Spleen (tissue), 11 donors: ENCODE data around the gene KCNMB2. TPM values are rescaled to one million over a fixed set of nuclear protein-coding genes. Genes with fewer than 3 reads are reported as not detected.

ENCODE experiments used
- DNase-seq: peaks from one replicate; pipeline ENCODE4 v3.0.0-alpha.2; 2020
- H3K27ac ChIP-seq, 8 donors: fragments of 200-600 bp; sonication (generic) in 7 of 8; 1 replicate in 4 of 8; 2 replicates in 4 of 8; pipeline versions ENCODE4 v1.5.0 to v1.8.0; 2016 to 2021; ENCODE audit warnings: inconsistent platforms in 4 of 8, mild to moderate bottlenecking in 4 of 8, moderate library complexity in 1 of 8
- H3K27me3 ChIP-seq, 7 donors: fragments of 200-600 bp; sonication (generic) in 6 of 7; replicated peaks in 1 of 7; 1 replicate in 4 of 7; 2 replicates in 3 of 7; pipeline versions ENCODE4 v1.5.0 to v1.8.0; 2016 to 2021; ENCODE audit warnings: inconsistent platforms in 3 of 7, mild to moderate bottlenecking in 1 of 7
- H3K36me3 ChIP-seq, 6 donors: fragments of 200-600 bp; sonication (generic) in 5 of 6; 1 replicate in 4 of 6; 2 replicates in 2 of 6; pipeline versions ENCODE4 v1.5.0 to v1.8.0; 2016 to 2021; ENCODE audit warnings: inconsistent platforms in 2 of 6
- H3K4me1 ChIP-seq, 6 donors: fragments of 200-600 bp; sonication (generic) in 5 of 6; 1 replicate in 3 of 6; 2 replicates in 3 of 6; pipeline versions ENCODE4 v1.5.0 to v1.8.0; 2016 to 2021; ENCODE audit warnings: inconsistent platforms in 3 of 6
- H3K4me3 ChIP-seq, 8 donors: fragments of 200-600 bp; sonication (generic) in 7 of 8; 1 replicate in 4 of 8; 2 replicates in 4 of 8; pipeline versions ENCODE4 v1.5.0 to v1.8.0; 2016 to 2021; ENCODE audit warnings: inconsistent platforms in 4 of 8, mild to moderate bottlenecking in 4 of 8, moderate library complexity in 2 of 8
- H3K9me3 ChIP-seq, 8 donors: fragments of 200-600 bp; sonication (generic) in 7 of 8; 1 replicate in 4 of 8; 2 replicates in 4 of 8; pipeline versions ENCODE4 v1.5.0 to v1.8.0; 2016 to 2021; ENCODE audit warnings: inconsistent platforms in 4 of 8
- POLR2A ChIP-seq, 3 donors: fragments of 450-650 bp; IDR thresholded peaks; one replicate each; pipeline ENCODE4 v1.5.1; 2017; ENCODE audit warnings: antibody characterized with exemption in 3 of 3, mild to moderate bottlenecking in 1 of 3
- POLR2AphosphoS5 ChIP-seq, 3 donors: sonication (generic); formaldehyde crosslinking; IDR thresholded peaks; one replicate each; pipeline ENCODE4 v1.5.1; 2017; ENCODE audit warnings: antibody characterized with exemption in 3 of 3
- WGBS, 5 donors: extraction: QIAGEN DNeasy Blood & Tissue Kit in 3 of 5; methylation state at CpG; one replicate each; pipeline versions ENCODE4 v1.1.5 to v1.1.7; 2013 to 2018; 5-methylcytosine and 5-hydroxymethylcytosine counted together
- intact Hi-C: fragments of 100-400 bp; cut with DNase I; formaldehyde crosslinking; loops from one replicate; pipeline ENCODE4 v1.15.0; 2023; ENCODE audit warnings: low total_unique reads
- polyA plus RNA-seq, 3 donors: library from polyadenylated mRNA; stranded (reverse); fragments of 200-250 nt; gene quantifications; one replicate each; pipeline ENCODE4 v1.2.1, GENCODE V29; 2013
- total RNA-seq, 7 donors: library from RNA; depleted of rRNA in 3 of 7; stranded (reverse); fragments of >200 nt in 3 of 7; fragmentation: NEBNext Ultra II Directional in 4 of 7; extraction: Animal tissue kit (Norgen Biotek cat#: 25700) in 4 of 7; gene quantifications; one replicate each; pipeline versions ENCODE4 v1.1.0 to v1.2.1, GENCODE V29; 2016 to 2021
- TF ChIP-seq, protein P1 (sequence below), 11 experiments: fragments of 200-600 bp in 7 of 11; fragments of 450-650 bp in 4 of 11; sonication (generic) in 4 of 11; IDR thresholded peaks in 8 of 11; conservative IDR thresholded peaks in 3 of 11; 1 replicate in 7 of 11; 2 replicates in 4 of 11; pipeline versions ENCODE4 v1.4.0 to v1.8.0; 2016 to 2021; ENCODE audit warnings: antibody characterized with exemption in 11 of 11, inconsistent platforms in 4 of 11, mild to moderate bottlenecking in 1 of 11
- donor health status: healthy with polysubstance abuse.
- donor health status: DM: no; HTN: no; CAD: no; lungs with moderate emphysema.
- donor health status: DM: no; HTN: no; CAD: no.
- donor health status: Bipolar disorder and iron deficiency.
- donor health status: healthy.
- donor health status: DM: no; HTN: no; CAD: no.
- donor health status: DM: yes; HTN: yes; CAD: no.

The KCNMB2 gene
- total and polyA plus RNA-seq, 10 donors = 0.03 to 0.70 (median 0.66) TPM; not detected in 5

- Histone ChIP-seq H3K9me3 (peaks cover 0 to 4% (median 0%) of the 10 kb centered on the region in 8 donors), H3K36me3 (no peaks in the 10 kb centered on the region), H3K27me3 (no peaks in the 10 kb centered on the region), H3K4me1 (no peaks in the 10 kb centered on the region), H3K27ac (no peak overlapping the region), H3K4me3 (no peak overlapping the region)
- no peak for TF ChIP-seq POLR2AphosphoS5 (IDR thresholded peaks at IDR 0.05)
- no peak for TF ChIP-seq POLR2A (IDR thresholded peaks at IDR 0.05)
- TF ChIP-seq, protein P1, sequence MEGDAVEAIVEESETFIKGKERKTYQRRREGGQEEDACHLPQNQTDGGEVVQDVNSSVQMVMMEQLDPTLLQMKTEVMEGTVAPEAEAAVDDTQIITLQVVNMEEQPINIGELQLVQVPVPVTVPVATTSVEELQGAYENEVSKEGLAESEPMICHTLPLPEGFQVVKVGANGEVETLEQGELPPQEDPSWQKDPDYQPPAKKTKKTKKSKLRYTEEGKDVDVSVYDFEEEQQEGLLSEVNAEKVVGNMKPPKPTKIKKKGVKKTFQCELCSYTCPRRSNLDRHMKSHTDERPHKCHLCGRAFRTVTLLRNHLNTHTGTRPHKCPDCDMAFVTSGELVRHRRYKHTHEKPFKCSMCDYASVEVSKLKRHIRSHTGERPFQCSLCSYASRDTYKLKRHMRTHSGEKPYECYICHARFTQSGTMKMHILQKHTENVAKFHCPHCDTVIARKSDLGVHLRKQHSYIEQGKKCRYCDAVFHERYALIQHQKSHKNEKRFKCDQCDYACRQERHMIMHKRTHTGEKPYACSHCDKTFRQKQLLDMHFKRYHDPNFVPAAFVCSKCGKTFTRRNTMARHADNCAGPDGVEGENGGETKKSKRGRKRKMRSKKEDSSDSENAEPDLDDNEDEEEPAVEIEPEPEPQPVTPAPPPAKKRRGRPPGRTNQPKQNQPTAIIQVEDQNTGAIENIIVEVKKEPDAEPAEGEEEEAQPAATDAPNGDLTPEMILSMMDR (IDR thresholded peaks at IDR 0.05 in 8 of 11, conservative IDR thresholded peaks at IDR 0.05 in 3 of 11) = no peak
- intact Hi-C loops = no loop called here
- DNase-seq = no peak
- whole genome bisulfite sequencing, 5 donors = 59 to 76% (median 70%) methylated on average over 2 of the region's 2 CpGs
Observed at GRCh38 chr3:178677961-178678360, 141.7 kb downstream of the KCNMB2 start.

- TF ChIP-seq POLR2A (IDR thresholded peaks at IDR 0.05) = no peak
- TF ChIP-seq, protein P1 (IDR thresholded peaks at IDR 0.05 in 8 of 11, conservative IDR thresholded peaks at IDR 0.05 in 3 of 11) = no peak
- TF ChIP-seq POLR2AphosphoS5 (IDR thresholded peaks at IDR 0.05) = no peak
- Histone ChIP-seq H3K27me3 (no peaks in the 10 kb centered on the region), H3K9me3 (peaks cover 0 to 11% (median 3%) of the 10 kb centered on the region in 8 donors), H3K36me3 (no peaks in the 10 kb centered on the region), H3K4me3 (no peak overlapping the region), H3K27ac (no peak overlapping the region), H3K4me1 (no peaks in the 10 kb centered on the region)
- 36 to 55% (median 51%) methylated on average over 3 of the region's 3 CpGs for WGBS, 5 donors
- no peak for DNase-seq
- intact Hi-C loops = no loop called here
Observed at GRCh38 chr3:178680037-178680436, 143.8 kb downstream of the KCNMB2 start.

GRCh38 chr3:178680489-178680888 lies 144.3 kb downstream of the KCNMB2 start:
- Histone ChIP-seq H3K9me3 (peaks cover 0 to 11% (median 3%) of the 10 kb centered on the region in 8 donors), H3K4me3 (no peak overlapping the region), H3K36me3 (no peaks in the 10 kb centered on the region), H3K4me1 (no peaks in the 10 kb centered on the region), H3K27me3 (no peaks in the 10 kb centered on the region), H3K27ac (no peak overlapping the region)
- intact Hi-C loops = no loop called here
- 69 to 91% (median 77%) methylated on average over 2 of the region's 2 CpGs for WGBS, 5 donors
- DNase-seq = no peak
- TF ChIP-seq, protein P1 (IDR thresholded peaks at IDR 0.05 in 8 of 11, conservative IDR thresholded peaks at IDR 0.05 in 3 of 11) = no peak
- no peak for TF ChIP-seq POLR2A (IDR thresholded peaks at IDR 0.05)
- TF ChIP-seq POLR2AphosphoS5 (IDR thresholded peaks at IDR 0.05) = no peak

GRCh38 chr3:178684881-178685590 lies 148.8 kb downstream of the KCNMB2 start:
- no peak overlapping the region for H3K27ac ChIP-seq
- peaks cover 0 to 11% (median 3%) of the 10 kb centered on the region in 8 donors for H3K9me3 ChIP-seq
- intact Hi-C loops = no loop called here
- no peak for TF ChIP-seq POLR2A (IDR thresholded peaks at IDR 0.05)
- TF ChIP-seq, protein P1 (IDR thresholded peaks at IDR 0.05 in 8 of 11, conservative IDR thresholded peaks at IDR 0.05 in 3 of 11) = no peak
- no peak for TF ChIP-seq POLR2AphosphoS5 (IDR thresholded peaks at IDR 0.05)
- H3K4me1 ChIP-seq = no peaks in the 10 kb centered on the region
- H3K36me3 ChIP-seq = no peaks in the 10 kb centered on the region
- no peak for DNase-seq
- H3K4me3 ChIP-seq = no peak overlapping the region
- no peaks in the 10 kb centered on the region for H3K27me3 ChIP-seq
- WGBS, 5 donors = 77 to 84% (median 78%) methylated on average over 1 of the region's 1 CpG
